Stimulated activated CD4-positive, alpha-beta T cell treated with anti-CD3 and anti-CD28 coated beads, Interleukin-2, amount 100 ng/mL, for 4 hours (primary cell): Measurements from ENCODE around the gene GIT2.
"Not testable (repeated sequence)": the region's sequence is repeated elsewhere in the genome, so short reads cannot be mapped to it uniquely, and the experiment has no call there.

Experiments
- DNase-seq: peaks from one replicate; pipeline ENCODE4 v3.0.0-alpha.2; 2020; ENCODE audit warnings: low read depth

The GIT2 gene

DNA sequence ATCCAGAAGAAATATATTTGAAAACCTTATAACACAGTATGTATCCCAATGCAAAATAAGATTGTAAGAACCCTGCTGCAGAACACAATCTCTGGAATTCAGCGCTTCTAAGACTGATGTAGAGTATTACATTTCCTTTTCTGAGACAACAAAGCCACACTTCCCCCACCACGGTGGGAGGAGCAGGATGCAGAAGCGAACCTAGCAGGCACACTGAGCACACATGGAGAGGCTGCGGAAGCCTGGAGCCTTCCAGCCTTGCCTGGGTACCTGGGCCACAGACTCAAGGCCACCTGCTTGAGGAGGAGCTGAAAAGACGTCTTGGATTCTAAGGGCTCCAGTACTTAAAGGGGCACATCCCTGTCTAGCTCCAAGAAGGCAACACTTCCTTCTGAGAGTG is 49.7 kb downstream of the GIT2 start:
- no peak for DNase-seq

DNA sequence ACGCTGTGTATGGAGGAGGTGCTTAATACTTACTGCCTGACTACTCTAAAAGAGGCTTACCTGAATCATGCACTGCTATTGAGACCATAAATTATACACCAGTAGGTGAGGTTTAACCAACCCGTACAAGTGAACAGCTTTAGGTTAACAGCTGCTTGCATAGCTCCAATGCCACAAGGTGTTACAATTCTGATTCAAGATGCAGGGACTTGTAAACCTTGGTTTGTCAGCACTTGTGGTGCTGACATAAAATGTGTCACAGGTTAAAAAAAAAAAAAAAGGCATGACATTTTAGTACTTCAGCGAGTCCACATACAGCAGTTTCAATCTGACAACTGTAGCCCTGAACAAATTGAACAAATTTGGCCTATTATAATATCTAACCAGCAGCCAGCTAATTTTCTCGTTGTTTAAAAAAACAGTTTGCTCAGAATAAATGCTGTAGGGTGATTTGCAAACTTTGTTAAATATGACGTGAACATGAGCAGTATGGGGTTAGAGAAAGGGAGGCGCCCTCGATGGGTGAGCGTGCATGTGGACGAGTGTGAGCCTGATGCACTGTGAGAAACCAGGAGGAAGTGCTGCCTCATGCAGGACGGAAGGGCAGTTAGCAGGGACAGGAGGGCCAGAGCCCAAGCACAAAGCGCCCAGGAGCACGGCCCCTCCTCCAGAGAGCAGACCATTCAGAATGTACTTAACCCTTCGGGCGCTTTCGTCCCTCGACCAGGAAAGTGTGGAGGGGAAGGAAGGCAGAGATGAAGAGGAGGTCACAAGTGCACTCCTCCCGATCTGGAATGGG is 51.4 kb downstream of the GIT2 start:
- no peak for DNase-seq

DNA sequence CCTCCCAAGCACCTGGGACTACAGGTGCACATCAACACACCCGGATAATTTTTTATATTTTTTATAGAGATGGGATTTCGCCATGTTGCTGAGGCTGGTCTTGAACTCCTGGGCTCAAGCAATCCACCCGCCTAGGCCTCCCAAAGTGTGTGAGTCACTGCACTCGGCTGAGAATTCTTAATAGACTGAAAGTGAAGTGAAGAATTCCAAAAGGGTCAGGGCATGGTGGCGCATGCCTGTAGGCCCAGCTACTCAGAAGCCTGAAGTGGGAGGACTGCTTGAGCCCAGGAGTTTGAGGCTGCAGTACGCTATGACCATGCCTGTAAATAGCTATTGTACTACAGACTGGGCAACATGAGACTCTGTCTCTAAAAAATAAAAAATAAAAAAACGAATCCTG is 52.4 kb downstream of the GIT2 start:
- DNase-seq, result no peak

DNA sequence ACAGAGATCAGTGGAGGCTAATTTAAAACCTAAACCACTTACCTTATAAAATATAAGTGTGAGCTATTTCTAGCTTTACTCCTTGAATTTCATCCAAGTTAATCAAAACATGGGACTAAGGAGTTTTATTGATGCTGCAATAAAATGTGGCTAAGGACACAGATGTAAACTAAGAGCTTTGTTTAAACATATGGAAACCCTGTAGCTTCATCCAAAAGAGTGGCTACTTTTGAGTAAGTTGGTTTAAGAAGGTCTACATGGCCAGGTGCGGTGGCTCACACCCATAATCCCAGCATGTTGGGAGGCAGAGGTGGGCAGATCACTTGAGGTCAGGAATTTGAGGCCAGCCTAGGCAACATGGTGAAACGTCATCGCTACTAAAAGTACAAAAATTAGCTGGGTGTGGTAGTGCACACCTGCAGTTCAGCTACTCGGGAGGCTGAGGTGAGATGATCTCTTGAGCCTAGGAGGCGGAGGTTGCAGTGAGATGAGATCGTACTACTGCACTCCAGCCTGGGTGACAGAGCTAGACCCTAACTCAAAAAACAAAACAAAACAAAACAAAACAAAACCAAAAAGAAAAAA is 55.7 kb downstream of the GIT2 start:
- no peak for DNase-seq

DNA sequence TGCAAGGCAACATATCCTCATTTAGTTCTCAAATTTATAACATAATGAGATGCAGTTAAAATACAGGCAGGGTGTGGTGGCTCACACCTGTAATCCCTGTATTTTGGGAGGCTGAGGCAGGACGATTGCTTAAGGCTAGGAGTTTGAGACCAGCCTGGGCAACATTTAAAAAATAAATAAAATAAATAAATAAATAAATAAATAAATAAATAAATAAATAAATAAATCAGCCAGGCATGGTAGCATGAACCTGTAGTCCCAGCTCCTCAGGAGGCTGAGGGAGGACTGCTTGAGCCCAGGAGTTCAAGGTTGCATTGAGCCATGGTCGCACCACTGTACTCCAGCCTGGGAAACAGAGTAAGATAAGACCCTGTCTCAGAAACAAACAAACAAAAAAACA is 56.7 kb downstream of the GIT2 start:
- no peak for DNase-seq

DNA sequence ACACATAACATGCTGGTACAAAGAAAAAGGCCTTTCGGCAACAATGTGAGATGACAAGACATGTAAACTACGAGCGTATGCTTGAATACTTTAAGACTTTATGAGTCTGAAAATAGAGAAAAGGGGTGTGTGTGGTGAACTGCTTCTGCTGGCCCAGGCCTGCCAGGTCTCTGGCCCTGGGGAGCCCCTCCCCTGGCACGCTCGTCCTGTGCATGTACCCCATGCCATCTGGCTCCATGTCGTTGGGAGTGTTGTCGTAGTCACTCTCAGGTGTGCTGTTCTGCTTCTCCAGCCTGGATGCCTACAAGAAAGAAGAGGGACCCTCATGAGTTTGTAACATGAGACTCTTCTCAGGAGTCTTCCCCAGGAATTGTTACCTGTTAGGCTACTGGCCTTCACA is 57.2 kb downstream of the GIT2 start:
- DNase-seq, result no peak

DNA sequence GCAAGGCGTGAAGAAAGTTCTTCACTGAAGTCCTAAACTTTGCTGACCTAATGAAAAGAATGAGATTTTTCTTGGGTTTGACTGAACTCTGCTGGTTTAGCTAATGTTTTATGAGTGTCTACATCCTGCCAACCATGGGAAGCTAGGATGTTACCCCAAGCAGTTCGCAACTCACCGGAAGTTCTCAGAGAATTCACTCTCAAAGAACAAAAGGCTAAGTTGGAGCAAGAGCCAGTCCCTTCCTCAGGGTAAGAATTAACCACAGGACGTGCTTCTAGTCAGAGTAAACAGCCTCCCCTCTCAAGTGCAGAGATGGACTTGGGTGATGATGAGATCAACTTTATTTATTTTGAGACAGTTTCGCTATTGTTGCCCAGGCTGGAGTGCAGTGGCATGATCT is 58.8 kb downstream of the GIT2 start:
- DNase-seq, result no peak

DNA sequence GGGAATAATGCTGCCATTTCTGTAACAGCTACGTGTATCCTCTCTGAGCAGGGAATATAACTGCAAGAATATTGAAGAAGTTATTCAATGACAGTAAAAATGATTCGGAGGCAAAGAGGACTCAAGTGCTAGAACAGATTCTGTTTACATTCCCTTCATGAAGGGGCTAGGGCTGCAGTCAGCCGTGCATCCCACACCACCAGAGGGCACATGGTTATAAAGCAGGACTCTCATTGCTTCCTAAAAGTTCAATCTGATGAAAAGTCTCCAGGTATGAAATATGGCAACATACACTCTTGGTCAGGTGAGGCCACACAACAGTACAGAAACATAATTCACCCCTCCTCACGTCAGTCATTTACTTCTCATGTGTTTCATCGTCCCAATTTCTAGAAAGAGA is 62.1 kb downstream of the GIT2 start:
- DNase-seq, result no peak

DNA sequence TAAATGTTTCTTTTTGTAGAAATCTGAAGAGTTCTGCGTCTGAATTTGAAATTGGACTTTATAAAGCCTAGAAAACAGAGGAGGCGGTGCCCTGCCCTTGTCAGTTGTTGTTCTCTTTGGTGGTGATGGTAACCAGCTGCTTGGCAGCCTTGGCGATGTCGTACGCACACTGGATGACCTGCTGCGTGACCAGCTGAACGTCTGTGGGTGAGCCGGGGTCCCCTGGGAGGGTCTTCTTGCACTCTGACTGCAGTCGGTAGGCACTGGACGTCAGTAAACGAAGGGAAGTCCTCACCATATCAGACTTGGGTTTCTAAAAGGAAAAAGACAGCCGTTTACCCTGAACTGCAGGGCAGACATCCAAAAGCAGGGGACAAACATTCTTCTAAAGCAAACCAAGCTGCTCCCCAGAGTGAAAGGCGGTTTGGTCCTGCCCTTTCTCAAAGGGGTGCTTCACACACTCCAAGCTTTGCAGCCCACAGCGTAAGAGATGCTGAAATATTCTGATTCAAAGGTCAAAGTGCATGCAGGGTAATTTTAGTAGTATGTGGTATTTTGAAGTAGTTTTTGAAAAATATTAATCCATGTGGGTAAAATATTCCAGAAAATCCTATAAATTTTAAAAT is 63.2 kb downstream of the GIT2 start:
- DNase-seq, result no peak

DNA sequence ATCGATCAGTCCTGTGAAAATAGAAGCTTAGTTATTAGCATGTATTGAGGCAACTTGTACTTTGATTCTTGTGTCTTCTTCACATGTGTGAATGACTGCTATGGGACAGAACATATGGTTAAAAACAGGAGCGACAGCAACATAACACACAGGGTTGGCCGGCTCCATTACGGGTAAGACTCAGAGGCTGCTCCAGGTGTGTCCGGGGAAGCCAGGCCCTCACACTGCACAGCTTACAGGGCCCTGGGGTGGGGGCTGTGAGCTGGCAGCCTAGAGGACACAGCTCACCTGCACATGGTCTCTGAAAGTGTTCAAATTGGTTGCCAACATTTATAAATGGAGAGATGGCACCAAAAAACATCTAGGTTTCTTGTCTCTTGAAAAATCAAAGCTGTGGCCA is 65.0 kb downstream of the GIT2 start:
- no peak for DNase-seq

DNA sequence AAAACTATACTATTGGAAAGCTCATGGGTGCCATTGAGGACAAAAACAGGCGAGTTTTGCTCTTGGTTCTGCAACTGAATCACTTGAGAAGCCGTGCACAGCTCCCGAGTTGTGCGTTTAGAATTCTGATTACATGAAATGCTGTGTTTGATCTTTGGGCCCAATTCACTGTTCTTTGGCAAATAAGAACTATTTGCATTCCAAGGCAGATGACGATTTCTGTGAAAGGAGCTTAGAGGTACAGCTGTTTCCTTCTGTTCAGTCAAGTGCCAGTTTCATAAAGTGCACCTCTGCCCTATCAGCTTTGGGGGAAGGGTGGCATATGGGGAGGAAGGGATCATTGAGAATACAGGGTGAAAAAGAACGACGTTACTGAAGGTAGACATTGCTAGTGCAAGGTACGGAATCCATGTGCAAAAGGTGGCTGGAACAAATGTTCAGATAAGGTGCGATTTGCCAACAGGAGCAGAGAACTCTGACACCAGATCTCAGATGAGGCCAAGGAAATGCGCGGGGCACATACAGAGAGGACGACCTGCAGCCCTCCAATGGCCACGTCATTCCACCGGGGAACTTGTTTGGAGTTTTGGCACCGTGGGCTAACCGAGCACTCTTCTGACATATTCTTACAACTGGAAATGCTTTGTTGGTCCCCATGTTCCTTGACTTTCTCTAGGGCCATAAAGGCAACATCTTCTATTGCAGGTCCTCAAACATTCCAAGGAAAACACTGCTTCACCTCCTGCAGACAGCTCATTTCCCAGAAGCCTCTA is 66.0 kb downstream of the GIT2 start:
- DNase-seq, result no peak

DNA sequence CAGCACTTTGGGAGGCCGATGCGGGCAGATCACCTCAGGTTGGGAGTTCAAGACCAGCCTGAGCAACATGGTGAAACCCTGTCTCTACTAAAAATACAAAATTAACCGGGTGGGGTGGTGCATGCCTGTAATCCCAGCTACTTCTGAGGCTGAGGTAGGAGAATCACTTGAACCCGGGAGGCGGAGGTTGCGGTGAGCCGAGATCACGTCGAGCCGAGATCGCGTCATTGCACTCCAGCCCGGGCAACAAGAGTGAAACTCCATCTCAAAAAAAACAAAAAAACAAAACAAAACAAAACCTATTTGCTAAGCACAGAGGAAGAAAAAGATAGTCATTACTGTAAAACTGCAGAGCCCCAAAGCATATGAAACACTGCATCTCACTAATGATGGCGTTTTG is 66.8 kb downstream of the GIT2 start:
- not testable (repeated sequence) for DNase-seq

DNA sequence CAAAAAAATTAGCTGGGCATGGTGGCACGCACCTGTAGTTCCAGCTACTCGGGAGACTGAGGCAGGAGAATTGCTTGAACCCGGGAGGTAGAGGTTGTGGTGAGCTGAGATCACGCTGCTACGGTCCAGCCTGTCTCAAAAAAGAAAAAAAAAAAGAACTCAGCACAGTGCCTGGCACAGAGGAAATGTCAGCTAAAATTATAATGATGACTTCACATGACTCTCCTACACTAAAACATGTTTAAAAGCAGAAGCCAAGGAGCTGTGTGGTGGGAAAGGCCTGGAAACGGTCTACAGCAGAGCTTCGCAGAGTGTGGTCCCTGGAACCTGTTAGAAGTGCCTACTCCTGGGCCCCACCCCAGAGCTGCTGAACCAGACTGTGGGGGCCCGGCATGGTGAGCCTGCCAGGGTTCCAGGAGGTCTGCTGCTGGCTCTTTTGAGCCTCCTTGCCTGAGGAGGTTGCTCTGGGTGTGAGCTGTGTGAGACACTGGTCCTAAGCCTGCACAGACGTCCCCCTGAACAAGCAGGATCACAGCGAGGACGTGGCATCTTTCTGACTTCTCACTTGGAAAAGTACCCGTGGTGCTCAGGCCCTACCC is 68.0 kb downstream of the GIT2 start:
- no peak for DNase-seq

DNA sequence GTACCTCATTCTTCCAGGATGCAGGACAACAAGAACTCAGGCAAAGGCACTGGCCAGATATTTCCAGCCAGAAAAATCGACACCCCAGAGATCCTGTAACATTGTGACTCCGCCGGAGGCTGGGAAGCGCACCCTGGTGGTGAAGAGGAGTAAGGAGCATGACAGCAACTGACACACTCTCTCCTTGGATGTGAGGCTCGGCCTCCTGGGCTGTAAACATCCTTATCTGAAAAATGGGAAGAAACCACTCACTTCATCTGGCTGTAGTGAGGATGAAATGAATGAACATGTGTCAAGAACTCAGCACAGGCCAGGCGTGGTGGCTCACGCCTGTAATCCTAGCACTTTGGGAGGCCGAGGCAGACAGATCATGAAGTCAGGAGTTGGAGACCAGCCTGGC is 68.5 kb downstream of the GIT2 start:
- peak; percentile 13 for DNase-seq

DNA sequence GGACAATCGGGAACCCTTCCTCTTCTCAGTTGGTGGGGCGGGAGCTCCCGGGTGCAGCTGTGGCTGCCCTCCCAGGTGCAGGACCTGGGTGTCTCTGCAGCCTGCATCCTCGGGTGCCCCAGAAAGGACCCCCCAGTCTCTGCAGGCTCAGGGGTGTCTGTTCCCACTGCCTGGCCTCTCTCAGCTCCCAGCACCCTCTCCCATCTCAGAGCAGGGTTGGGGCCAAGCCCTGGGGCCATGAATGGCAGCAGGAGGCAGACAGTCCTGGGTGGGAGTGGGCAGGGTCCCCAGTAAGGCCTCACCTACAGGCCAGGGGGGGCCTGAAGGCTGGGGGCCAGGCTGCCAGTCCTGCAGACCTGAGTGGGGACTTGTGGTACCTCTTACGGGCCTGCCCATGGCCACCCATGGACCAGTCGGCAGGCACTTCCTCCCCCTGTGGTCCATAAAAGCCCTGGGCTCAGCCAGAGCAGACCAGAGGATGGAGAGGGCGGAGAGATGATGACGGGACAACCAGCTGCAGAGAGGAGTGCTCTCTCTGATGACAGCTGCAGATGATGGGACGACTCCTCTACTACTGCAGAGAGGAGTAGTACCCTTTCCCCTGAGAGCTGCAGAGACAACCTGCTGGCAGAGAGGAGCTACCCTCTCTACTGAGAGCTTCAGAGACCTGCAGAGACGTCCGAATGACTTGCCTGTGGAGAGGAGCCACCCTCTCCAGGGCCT is 69.5 kb downstream of the GIT2 start:
- DNase-seq, result no peak

DNA sequence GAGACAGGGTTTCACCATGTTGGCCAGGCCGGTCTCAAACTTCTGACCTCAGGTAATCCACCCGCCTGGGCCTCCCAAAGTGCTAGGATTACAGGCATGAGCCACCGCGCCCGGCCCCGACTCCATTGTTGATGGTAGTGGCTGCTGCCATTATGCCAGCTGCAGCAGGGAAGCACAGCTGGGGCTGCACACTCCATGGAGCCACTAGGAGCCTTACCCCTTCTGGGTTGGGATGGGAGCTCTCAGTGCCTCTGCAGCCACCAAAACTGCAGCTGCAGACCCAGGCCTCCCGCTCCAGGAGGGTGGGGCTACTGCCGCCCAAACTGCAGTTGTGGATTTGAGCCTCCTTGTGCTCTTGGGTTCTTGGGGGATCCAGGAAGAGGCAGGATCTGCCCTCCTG is 70.2 kb downstream of the GIT2 start:
- DNase-seq, result no peak

DNA sequence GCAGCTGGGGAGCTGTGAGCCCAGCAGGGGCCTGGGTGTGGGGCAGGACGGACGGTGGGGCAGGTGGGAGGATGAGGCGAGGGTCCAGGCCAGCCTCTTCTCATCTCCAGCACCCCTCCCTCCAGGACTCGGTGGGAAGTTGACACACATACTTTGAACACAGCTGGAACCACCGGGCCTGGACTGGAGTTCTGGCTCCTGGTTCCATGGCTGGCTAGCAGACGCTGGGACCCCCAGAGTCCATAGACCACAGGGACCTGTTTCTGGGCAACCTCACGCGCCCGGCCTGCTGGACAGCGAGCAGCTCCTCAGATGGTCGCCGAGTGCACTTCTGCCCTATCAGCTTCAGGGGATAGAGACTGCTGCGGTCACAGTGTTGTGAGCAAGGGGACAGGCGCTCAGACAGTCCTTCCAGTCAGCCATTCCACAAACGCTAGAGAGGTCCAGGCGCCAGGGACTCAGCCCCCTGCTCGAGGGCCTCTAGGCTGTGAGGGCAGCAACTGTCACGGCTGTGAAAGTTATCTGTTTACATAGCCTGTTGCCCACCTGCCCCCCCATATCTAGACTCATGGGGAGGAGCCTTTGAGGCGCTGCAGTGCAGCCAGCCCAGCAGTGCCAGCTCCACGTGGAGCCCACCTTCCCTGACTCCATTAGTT is 70.9 kb downstream of the GIT2 start:
- no peak for DNase-seq

DNA sequence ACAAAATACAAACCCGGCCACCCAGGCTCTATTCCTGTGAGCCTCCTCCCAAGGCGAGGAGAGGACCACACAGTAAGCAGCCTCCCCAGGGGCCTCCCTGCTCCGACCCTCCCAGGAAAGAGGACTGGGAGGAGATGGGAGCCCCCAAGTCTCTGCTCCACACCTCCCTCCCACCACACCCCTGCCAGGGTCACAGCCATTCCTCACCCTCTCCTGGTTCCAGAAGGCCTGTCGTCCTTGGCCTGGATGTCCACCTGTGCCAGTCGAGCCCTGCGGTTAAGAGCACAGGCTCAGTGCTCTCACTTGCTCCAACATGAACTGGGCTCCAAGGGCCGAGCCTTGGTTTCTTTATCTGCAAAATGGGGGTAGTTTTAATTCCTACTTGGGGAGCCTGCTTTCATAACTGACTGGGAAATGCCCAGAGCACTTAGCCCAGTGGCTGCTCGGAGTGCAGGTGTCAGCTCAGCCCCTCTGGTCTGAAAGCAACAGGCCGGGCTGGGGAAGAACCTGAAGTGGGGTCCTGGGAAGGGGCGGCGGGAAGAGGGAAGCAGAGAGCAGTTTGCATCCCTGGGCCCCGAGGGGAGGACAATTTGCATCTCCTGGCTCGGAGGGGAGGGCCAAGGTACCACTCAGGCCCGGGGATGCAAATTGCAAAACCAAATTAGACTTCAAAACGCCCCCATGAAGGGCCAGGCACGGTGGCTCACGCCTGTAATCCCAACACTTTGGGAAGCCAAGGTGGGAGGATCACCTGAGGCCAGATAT is 72.5 kb downstream of the GIT2 start:
- no peak for DNase-seq

DNA sequence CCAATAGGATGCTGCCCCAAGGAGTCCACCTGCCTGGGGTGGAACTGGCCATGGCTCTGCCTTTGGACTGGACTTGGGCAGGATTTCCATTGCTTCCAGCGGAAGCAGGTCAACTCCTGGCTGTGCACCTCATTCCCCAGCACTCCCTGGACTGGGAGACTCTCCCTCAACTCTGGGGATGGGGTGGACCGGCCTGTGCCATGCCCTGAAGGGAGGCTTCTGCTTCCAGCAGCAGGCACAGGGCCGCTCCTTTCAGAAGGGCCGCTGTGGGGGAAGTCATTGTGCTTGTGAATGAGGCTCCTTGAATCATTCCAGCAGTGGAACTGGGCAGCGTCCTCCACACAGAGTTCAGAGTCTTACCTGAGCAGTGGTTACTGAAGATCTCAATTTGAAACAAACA is 73.1 kb downstream of the GIT2 start:
- no peak for DNase-seq

DNA sequence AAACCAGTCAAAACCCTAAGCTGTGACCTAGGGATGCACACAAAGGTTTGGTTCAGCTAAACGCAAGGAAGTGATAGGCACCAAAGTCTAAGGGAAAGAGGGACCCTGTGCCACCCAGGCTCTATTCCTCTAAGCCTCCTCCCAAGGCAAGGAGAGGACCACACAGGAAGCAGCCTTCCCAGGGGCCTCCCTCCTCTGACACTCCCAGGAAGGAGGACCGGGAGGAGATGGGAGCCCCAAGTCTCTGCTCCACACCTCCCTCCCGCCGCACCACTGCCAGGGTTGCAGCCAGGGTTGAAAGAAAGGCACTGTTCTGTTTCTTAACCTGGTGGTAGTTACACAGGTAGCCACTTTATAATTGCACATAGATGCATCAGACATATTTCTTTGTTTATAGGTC is 74.2 kb downstream of the GIT2 start:
- no peak for DNase-seq
